Adrenal gland (tissue), 12 donors: ENCODE data around the gene MFAP3L. TPM values are rescaled to one million over a fixed set of nuclear protein-coding genes. Genes with fewer than 3 reads are reported as not detected.

Experiments
- DNase-seq, 7 donors: peaks; one replicate each; pipeline ENCODE4 v3.0.0-alpha.2; 2019 to 2020
- H3K27ac ChIP-seq, 5 donors: fragments of 200-600 bp; sonication (generic) in 4 of 5; 1 replicate in 3 of 5; 2 replicates in 2 of 5; pipeline versions ENCODE4 v1.5.1 to v1.8.0; 2016 to 2020; ENCODE audit warnings: mild to moderate bottlenecking in 1 of 5
- H3K27me3 ChIP-seq: fragments of 200-600 bp; 2 replicates; pipeline ENCODE4 v1.8.0; 2021
- H3K36me3 ChIP-seq, 2 donors: fragments of 200-600 bp; replicated peaks in 1 of 2; 1 replicate in 1 of 2; 2 replicates in 1 of 2; pipeline versions ENCODE4 v1.5.1 to v1.8.0; 2018 to 2022
- H3K4me1 ChIP-seq, 2 donors: fragments of 200-600 bp; replicated peaks in 1 of 2; 1 replicate in 1 of 2; 2 replicates in 1 of 2; pipeline versions ENCODE4 v1.5.1 to v1.8.0; 2018 to 2021
- H3K4me3 ChIP-seq, 4 donors: fragments of 200-600 bp; sonication (generic) in 3 of 4; one replicate each; pipeline ENCODE4 v1.5.1; 2016 to 2018
- H3K9me3 ChIP-seq, 3 donors: fragments of 200-600 bp; sonication (generic) in 1 of 3; replicated peaks in 1 of 3; 1 replicate in 2 of 3; 2 replicates in 1 of 3; pipeline versions ENCODE4 v1.5.1 to v1.8.0; 2016 to 2021
- POLR2A ChIP-seq, 2 donors: fragments of 450-650 bp; IDR thresholded peaks; one replicate each; pipeline ENCODE4 v1.6.1; 2017; ENCODE audit warnings: antibody characterized with exemption in 2 of 2, mild to moderate bottlenecking in 2 of 2, moderate library complexity in 1 of 2
- WGBS, 4 donors: extraction: QIAGEN DNeasy Blood & Tissue Kit in 2 of 4; methylation state at CpG; one replicate each; pipeline versions ENCODE4 v1.1.5 to v1.1.7; 2013 to 2017; 5-methylcytosine and 5-hydroxymethylcytosine counted together
- intact Hi-C, 2 donors: fragments of 100-400 bp; cut with DNase I; formaldehyde crosslinking; loops; one replicate each; pipeline versions ENCODE4 v1.14.1 to v1.15.0; 2022 to 2023
- polyA plus RNA-seq, 3 donors: library from polyadenylated mRNA; stranded (reverse); fragments of 200-250 nt in 2 of 3; fragments of 350-450 nt in 1 of 3; fragmentation: Illumina TruSeq in 1 of 3; extraction: RNeasy Lipid Tissue Mini Kit (QIAGEN cat#74804) in 1 of 3; gene quantifications; one replicate each; pipeline ENCODE4 v1.2.3, GENCODE V29; 2013 to 2014
- total RNA-seq, 9 donors: library from RNA; depleted of rRNA in 4 of 9; stranded (reverse); fragments of >200 nt in 4 of 9; fragments of 120-200 nt in 1 of 9; fragmentation: NEBNext Ultra II Directional in 1 of 9; extraction: Animal tissue kit (Norgen Biotek cat#: 25700) in 1 of 9; gene quantifications; one replicate each; pipeline versions ENCODE4 v1.1.0 to v1.2.4, GENCODE V29; 2013 to 2023
- TF ChIP-seq, protein P1 (sequence below), 6 experiments: fragments of 450-650 bp in 4 of 6; fragments of 200-600 bp in 2 of 6; sonication (generic) in 1 of 6; IDR thresholded peaks; 1 replicate in 5 of 6; 2 replicates in 1 of 6; pipeline versions ENCODE4 v1.5.1 to v1.8.0; 2016 to 2021; ENCODE audit warnings: antibody characterized with exemption in 6 of 6, mild to moderate bottlenecking in 2 of 6, moderate library complexity in 1 of 6
- donor health status: healthy with polysubstance abuse.
- donor health status: Bipolar disorder and iron deficiency.
- donor health status: DM: yes; HTN: yes; CAD: no.
- donor health status: DM: no; HTN: no; CAD: no.
- donor health status: DM: no; HTN: no; CAD: no.
- donor health status: DM: yes; HTN: yes; CAD: no.

MFAP3L gene
- total and polyA plus RNA-seq, 12 donors: 0.94 to 13.7 (median 3.8) TPM

DNA sequence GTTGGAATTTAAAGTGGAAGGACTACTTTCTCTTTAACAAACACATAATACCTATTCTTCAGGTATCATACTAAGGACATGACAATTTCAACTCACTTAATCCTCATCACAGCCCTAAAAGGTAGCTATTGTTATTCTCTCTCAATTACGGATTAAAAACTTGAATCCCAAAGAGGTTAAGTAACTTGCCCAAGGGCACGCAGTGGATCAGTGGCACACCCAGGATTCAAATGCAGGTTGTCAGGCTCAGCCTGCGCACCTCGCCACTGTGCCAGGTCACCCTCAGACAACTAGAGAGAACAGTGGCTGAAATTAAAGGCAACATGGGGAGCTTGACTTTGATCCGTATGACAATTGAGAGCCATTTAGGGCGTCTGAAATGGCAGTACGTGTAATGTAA, 67.6 kb downstream of the MFAP3L start:
- Histone ChIP-seq H3K4me3 (no peak overlapping the region), H3K27ac (no peak overlapping the region), H3K9me3 (no peaks in the 10 kb centered on the region), H3K4me1 (no peaks in the 10 kb centered on the region), H3K27me3 (no peaks in the 10 kb centered on the region), H3K36me3 (no peaks in the 10 kb centered on the region)
- intact Hi-C loops: no loop called here
- 72 to 83% (median 81%) methylated on average over 7 of the region's 7 CpGs for WGBS, 4 donors
- TF ChIP-seq, protein P1, sequence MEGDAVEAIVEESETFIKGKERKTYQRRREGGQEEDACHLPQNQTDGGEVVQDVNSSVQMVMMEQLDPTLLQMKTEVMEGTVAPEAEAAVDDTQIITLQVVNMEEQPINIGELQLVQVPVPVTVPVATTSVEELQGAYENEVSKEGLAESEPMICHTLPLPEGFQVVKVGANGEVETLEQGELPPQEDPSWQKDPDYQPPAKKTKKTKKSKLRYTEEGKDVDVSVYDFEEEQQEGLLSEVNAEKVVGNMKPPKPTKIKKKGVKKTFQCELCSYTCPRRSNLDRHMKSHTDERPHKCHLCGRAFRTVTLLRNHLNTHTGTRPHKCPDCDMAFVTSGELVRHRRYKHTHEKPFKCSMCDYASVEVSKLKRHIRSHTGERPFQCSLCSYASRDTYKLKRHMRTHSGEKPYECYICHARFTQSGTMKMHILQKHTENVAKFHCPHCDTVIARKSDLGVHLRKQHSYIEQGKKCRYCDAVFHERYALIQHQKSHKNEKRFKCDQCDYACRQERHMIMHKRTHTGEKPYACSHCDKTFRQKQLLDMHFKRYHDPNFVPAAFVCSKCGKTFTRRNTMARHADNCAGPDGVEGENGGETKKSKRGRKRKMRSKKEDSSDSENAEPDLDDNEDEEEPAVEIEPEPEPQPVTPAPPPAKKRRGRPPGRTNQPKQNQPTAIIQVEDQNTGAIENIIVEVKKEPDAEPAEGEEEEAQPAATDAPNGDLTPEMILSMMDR (IDR thresholded peaks at IDR 0.05): no peak
- TF ChIP-seq POLR2A (IDR thresholded peaks at IDR 0.05): no peak
- DNase-seq: no peak

GRCh38 chr4:169957785-169958184, 68.4 kb downstream of the MFAP3L start:
- no peak overlapping the region for H3K4me3 ChIP-seq
- TF ChIP-seq POLR2A (IDR thresholded peaks at IDR 0.05): no peak
- TF ChIP-seq, protein P1 (IDR thresholded peaks at IDR 0.05): no peak
- H3K36me3 ChIP-seq: no peaks in the 10 kb centered on the region
- no peaks in the 10 kb centered on the region for H3K27me3 ChIP-seq
- H3K9me3 ChIP-seq: no peaks in the 10 kb centered on the region
- intact Hi-C loops: no loop called here
- DNase-seq: no peak
- WGBS, 4 donors: 73 to 82% (median 78%) methylated on average over 3 of the region's 3 CpGs
- no peak overlapping the region for H3K27ac ChIP-seq
- H3K4me1 ChIP-seq: no peaks in the 10 kb centered on the region

GRCh38 chr4:169956091-169956843, 69.9 kb downstream of the MFAP3L start:
- WGBS, 4 donors: 54 to 69% (median 67%) methylated on average over 5 of the region's 5 CpGs
- no peak for TF ChIP-seq POLR2A (IDR thresholded peaks at IDR 0.05)
- TF ChIP-seq, protein P1 (IDR thresholded peaks at IDR 0.05): no peak
- Histone ChIP-seq H3K36me3 (no peaks in the 10 kb centered on the region), H3K27ac (no peak overlapping the region), H3K9me3 (no peaks in the 10 kb centered on the region), H3K4me1 (no peaks in the 10 kb centered on the region), H3K4me3 (no peak overlapping the region), H3K27me3 (no peaks in the 10 kb centered on the region)
- intact Hi-C loops: no loop called here
- DNase-seq: no peak

DNA sequence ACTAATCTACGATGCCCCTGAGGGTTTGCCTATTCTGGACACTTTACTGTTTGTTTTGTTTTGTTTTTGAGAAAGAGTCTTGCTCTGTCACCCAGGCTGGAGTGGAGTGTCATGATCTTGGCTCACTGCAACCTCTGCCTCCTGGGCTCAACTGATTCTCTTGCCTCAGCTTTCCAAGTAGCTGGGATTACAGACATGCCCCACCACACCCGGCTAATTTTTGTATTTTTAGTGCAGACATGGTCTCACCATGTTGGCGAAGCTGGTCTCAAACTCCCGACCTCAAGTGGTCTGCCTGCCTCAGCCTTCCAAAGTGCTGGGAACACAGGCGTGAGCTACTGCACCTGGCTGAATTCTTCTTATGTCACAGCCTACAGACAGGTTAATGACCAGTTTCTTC, 70.7 kb downstream of the MFAP3L start:
- no peak for TF ChIP-seq POLR2A (IDR thresholded peaks at IDR 0.05)
- TF ChIP-seq, protein P1 (IDR thresholded peaks at IDR 0.05): no peak
- H3K4me3 ChIP-seq: no peak overlapping the region
- intact Hi-C loops: no loop called here
- H3K27me3 ChIP-seq: no peaks in the 10 kb centered on the region
- DNase-seq: no peak
- H3K4me1 ChIP-seq: no peaks in the 10 kb centered on the region
- 69 to 93% (median 76%) methylated on average over 5 of the region's 5 CpGs for WGBS, 4 donors
- H3K27ac ChIP-seq: no peak overlapping the region
- no peaks in the 10 kb centered on the region for H3K36me3 ChIP-seq
- H3K9me3 ChIP-seq: no peaks in the 10 kb centered on the region
